MCF 10A (cell line): Measurements from ENCODE around the gene ACSS2. TPM values are rescaled to one million over a fixed set of nuclear protein-coding genes. Genes with fewer than 3 reads are reported as not detected.

Source experiments
- total RNA-seq: library from RNA; stranded (reverse); gene quantifications from 2 replicates; pipeline ENCODE4 v1.2.3, GENCODE V29; 2022

Gene ACSS2
- total RNA-seq, 1 experiment from 2014 or later: 42.0 TPM

Other genes with a start within 250 kb of the ACSS2 start
- gene PIGU, start 199.5 kb upstream of the ACSS2 start, total RNA-seq: 14.2 and 14.5 TPM in 2 replicates
- 1.8 and 3.6 TPM in 2 replicates for gene TP53INP2, start 172.3 kb upstream of the ACSS2 start, total RNA-seq
- gene NCOA6, start 51.0 kb upstream of the ACSS2 start, total RNA-seq: 25.7 and 27.9 TPM in 2 replicates
- 2.5 and 3.2 TPM in 2 replicates for gene GGT7, start 3.8 kb upstream of the ACSS2 start, total RNA-seq
- gene GSS, start 79.2 kb downstream of the ACSS2 start, total RNA-seq: 94.6 and 115 TPM in 2 replicates
- gene MYH7B, start 79.3 kb downstream of the ACSS2 start, total RNA-seq: 0.07 and 0.27 TPM in 2 replicates
- 51.8 and 56.3 TPM in 2 replicates for gene TRPC4AP, start 216.2 kb downstream of the ACSS2 start, total RNA-seq